Sigmoid colon (tissue), 7 donors: ENCODE data around the gene SLC5A5. TPM values are rescaled to one million over a fixed set of nuclear protein-coding genes. Genes with fewer than 3 reads are reported as not detected.

ENCODE experiments used
- DNase-seq: peaks from one replicate; pipeline ENCODE4 v3.0.0-alpha.2; 2019
- H3K27ac ChIP-seq, 4 donors: fragments of 200-600 bp; sonication (generic); one replicate each; pipeline ENCODE4 v1.5.1; 2016 to 2019; ENCODE audit warnings: mild to moderate bottlenecking in 1 of 4
- H3K27me3 ChIP-seq, 3 donors: fragments of 200-600 bp; sonication (generic); one replicate each; pipeline ENCODE4 v1.5.1; 2019; ENCODE audit warnings: mild to moderate bottlenecking in 1 of 3
- H3K36me3 ChIP-seq, 4 donors: fragments of 200-600 bp; sonication (generic); one replicate each; pipeline ENCODE4 v1.5.1; 2016 to 2019
- H3K4me1 ChIP-seq, 4 donors: fragments of 200-600 bp; sonication (generic); one replicate each; pipeline ENCODE4 v1.5.1; 2017 to 2019
- H3K4me3 ChIP-seq, 4 donors: fragments of 200-600 bp; sonication (generic); one replicate each; pipeline ENCODE4 v1.5.1; 2017 to 2019; ENCODE audit warnings: mild to moderate bottlenecking in 2 of 4, moderate library complexity in 1 of 4
- H3K9me3 ChIP-seq, 4 donors: fragments of 200-600 bp in 3 of 4; sonication (generic) in 3 of 4; one replicate each; pipeline versions ENCODE4 v1.5.1 to v1.6.1; 2013 to 2019
- EP300 ChIP-seq, 4 donors: sonication (generic); formaldehyde crosslinking; IDR thresholded peaks; one replicate each; pipeline ENCODE4 v1.6.1; 2017; ENCODE audit warnings: antibody characterized with exemption in 4 of 4
- POLR2A ChIP-seq, 2 donors: fragments of 450-650 bp; IDR thresholded peaks; one replicate each; pipeline ENCODE4 v1.6.1; 2016; ENCODE audit warnings: antibody characterized with exemption in 2 of 2, mild to moderate bottlenecking in 2 of 2, moderate library complexity in 2 of 2
- POLR2AphosphoS5 ChIP-seq, 4 donors: sonication (generic); formaldehyde crosslinking; IDR thresholded peaks; one replicate each; pipeline ENCODE4 v1.6.1; 2017; ENCODE audit warnings: antibody characterized with exemption in 4 of 4
- WGBS, 2 donors: extraction: QIAGEN DNeasy Blood & Tissue Kit; methylation state at CpG; one replicate each; pipeline ENCODE4 v1.1.7; 2013; 5-methylcytosine and 5-hydroxymethylcytosine counted together
- intact Hi-C: fragments of 100-400 bp; cut with DNase I; formaldehyde crosslinking; loops from one replicate; pipeline ENCODE4 v1.15.1; 2023
- polyA plus RNA-seq, 3 donors: library from polyadenylated mRNA; stranded (reverse); fragments of 200-250 nt; gene quantifications; one replicate each; pipeline ENCODE4 v1.2.3, GENCODE V29; 2013
- total RNA-seq, 4 donors: library from RNA; depleted of rRNA; stranded (reverse); fragments of >200 nt; gene quantifications; one replicate each; pipeline ENCODE4 v1.1.0, GENCODE V29; 2016
- TF ChIP-seq, protein P1 (sequence below), 4 experiments: fragments of 450-650 bp in 3 of 4; fragments of 200-600 bp in 1 of 4; IDR thresholded peaks; one replicate each; pipeline ENCODE4 v1.5.1; 2016 to 2019; ENCODE audit warnings: antibody characterized with exemption in 4 of 4, mild to moderate bottlenecking in 3 of 4, moderate library complexity in 2 of 4
- donor health status: healthy with polysubstance abuse.
- donor health status: Bipolar disorder and iron deficiency.
- donor health status: healthy.

SLC5A5 gene
- total and polyA plus RNA-seq, 7 donors = 0.13 to 0.60 TPM; not detected in 5

DNA sequence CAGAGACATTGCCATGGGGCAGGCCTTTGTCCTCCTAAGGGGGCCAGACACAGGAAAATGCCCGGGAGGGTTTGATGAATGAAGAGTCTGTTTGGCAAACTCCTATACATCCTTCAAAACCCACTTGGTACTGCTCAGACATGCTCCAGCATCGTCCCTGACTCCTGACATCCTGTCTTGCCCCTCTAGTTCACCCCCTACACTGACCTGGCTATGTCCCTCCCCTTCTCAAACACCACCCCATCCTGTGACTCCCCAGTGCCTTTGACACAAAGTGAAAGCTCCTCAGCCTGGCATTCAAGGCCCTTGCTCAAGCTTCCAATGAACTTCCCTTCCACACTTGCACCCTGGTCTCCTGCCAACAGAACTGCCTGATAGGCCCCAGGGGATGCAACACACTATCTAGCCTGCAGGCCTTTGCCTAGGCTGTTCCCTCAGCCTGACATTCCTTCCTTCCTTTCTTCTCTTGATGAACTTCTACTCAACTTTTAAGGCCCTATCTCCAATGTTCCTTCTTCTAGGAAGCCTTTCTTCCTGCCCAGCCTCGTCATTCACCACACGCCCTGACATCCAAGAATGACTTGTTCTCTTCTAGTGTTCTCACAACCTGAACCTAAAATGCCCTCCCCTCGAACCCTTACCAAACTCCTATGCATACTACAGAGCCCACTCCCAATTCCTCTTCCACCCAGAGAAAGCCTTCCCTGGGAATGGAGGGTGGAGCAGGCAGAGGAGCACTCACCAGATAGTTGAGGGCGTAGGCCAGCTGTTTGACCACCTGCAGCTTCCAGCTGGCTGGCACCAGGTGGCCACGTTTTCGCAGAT, 36.4 kb upstream of the SLC5A5 start:
- TF ChIP-seq, protein P1, sequence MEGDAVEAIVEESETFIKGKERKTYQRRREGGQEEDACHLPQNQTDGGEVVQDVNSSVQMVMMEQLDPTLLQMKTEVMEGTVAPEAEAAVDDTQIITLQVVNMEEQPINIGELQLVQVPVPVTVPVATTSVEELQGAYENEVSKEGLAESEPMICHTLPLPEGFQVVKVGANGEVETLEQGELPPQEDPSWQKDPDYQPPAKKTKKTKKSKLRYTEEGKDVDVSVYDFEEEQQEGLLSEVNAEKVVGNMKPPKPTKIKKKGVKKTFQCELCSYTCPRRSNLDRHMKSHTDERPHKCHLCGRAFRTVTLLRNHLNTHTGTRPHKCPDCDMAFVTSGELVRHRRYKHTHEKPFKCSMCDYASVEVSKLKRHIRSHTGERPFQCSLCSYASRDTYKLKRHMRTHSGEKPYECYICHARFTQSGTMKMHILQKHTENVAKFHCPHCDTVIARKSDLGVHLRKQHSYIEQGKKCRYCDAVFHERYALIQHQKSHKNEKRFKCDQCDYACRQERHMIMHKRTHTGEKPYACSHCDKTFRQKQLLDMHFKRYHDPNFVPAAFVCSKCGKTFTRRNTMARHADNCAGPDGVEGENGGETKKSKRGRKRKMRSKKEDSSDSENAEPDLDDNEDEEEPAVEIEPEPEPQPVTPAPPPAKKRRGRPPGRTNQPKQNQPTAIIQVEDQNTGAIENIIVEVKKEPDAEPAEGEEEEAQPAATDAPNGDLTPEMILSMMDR (IDR thresholded peaks at IDR 0.05) = no peak
- no peak for TF ChIP-seq POLR2A (IDR thresholded peaks at IDR 0.05)
- TF ChIP-seq POLR2AphosphoS5 (IDR thresholded peaks at IDR 0.05) = no peak
- TF ChIP-seq EP300 (IDR thresholded peaks at IDR 0.05) = no peak
- intact Hi-C loops = no loop called here
- peaks cover 4 to 42% (median 32%) of the 10 kb centered on the region in 3 donors for H3K27me3 ChIP-seq
- H3K27ac ChIP-seq = no peak overlapping the region
- H3K4me1 ChIP-seq = peaks cover 0 to 12% (median 8%) of the 10 kb centered on the region in 4 donors
- no peaks in the 10 kb centered on the region for H3K9me3 ChIP-seq
- WGBS, 2 donors = 48 to 77% methylated on average over 8 of the region's 8 CpGs
- H3K36me3 ChIP-seq = no peaks in the 10 kb centered on the region
- DNase-seq = no peak
- H3K4me3 ChIP-seq = no peak overlapping the region

DNA sequence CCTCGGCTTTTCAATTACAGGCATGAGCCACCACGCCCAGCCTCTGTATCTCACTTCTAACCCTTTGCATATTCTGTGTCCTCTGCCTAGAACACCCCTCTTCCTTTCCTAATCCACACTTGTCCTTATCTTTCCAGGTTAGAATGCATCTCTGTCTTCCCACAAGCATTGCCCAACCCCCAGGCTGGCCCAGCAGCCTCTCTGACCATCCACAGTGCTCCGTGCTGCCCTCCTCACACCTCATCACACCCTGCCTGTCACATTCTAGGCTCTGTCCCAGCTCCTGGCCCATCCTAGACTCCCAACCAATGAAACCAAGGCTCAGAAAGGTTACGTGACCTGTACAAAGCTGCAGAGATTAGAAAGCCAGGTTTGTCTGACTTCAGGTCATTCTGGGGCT, 35.2 kb upstream of the SLC5A5 start:
- H3K9me3 ChIP-seq = no peaks in the 10 kb centered on the region
- no peak overlapping the region for H3K27ac ChIP-seq
- no peak for TF ChIP-seq POLR2AphosphoS5 (IDR thresholded peaks at IDR 0.05)
- TF ChIP-seq EP300 (IDR thresholded peaks at IDR 0.05) = no peak
- no peak for TF ChIP-seq POLR2A (IDR thresholded peaks at IDR 0.05)
- TF ChIP-seq, protein P1 (IDR thresholded peaks at IDR 0.05) = no peak
- H3K4me3 ChIP-seq = no peak overlapping the region
- H3K4me1 ChIP-seq = peaks cover 0 to 6% (median 3%) of the 10 kb centered on the region in 4 donors
- peaks cover 8 to 42% (median 34%) of the 10 kb centered on the region in 3 donors for H3K27me3 ChIP-seq
- no peaks in the 10 kb centered on the region for H3K36me3 ChIP-seq
- intact Hi-C loops = no loop called here
- DNase-seq = no peak
- 36 to 76% methylated on average over 4 of the region's 4 CpGs for WGBS, 2 donors

DNA sequence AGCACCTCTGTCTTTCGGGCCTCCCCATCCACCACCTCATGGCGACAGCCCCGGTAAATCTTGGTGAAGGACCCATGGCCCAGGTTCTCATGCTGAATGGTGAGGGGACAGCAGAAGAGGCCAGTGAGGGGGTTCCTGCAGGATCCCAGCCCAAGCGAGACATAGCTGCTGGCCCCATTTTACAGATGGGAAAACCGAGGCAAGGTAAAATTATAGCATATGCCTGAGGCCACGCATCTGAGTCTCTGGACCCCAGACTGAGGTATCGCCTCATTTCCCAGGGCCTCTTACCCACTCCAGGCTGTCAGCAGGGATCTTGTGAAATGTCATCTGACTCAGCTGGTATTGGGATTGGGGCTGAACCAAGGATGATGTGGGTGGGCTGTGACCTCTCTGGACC, 33.8 kb upstream of the SLC5A5 start:
- TF ChIP-seq POLR2AphosphoS5 (IDR thresholded peaks at IDR 0.05) (no peak), EP300 (IDR thresholded peaks at IDR 0.05) (no peak), POLR2A (IDR thresholded peaks at IDR 0.05) (no peak)
- TF ChIP-seq, protein P1 (IDR thresholded peaks at IDR 0.05) = no peak
- H3K4me1 ChIP-seq = peaks cover 0 to 18% (median 12%) of the 10 kb centered on the region in 4 donors
- WGBS, 2 donors = 92 to 96% methylated on average over 7 of the region's 7 CpGs
- intact Hi-C loops = no loop called here
- no peak overlapping the region for H3K4me3 ChIP-seq
- H3K27me3 ChIP-seq = peaks cover 5 to 42% (median 34%) of the 10 kb centered on the region in 3 donors
- H3K36me3 ChIP-seq = no peaks in the 10 kb centered on the region
- no peak overlapping the region for H3K27ac ChIP-seq
- H3K9me3 ChIP-seq = no peaks in the 10 kb centered on the region
- no peak for DNase-seq

DNA sequence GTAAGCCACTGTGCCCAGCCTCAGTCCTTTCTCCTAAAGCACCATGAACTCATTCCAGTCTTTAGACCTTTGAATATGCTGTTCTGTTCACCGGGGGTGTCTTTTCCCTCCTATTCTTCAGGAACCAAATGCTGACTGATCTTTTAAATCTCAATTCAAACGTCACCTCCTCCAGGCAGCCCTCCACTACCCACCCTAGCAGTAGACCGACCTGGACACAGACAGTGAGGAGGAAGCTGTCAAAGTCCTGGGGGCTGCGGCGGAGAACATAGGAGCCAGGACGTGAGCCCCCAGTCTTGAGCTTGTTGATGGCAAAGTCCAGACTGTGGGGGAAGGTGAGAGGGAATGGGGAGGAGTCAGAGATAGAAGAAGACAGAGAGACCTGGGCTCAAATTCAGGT, 31.7 kb upstream of the SLC5A5 start:
- Histone ChIP-seq H3K4me1 (peaks cover 0 to 18% (median 12%) of the 10 kb centered on the region in 4 donors), H3K4me3 (no peak overlapping the region), H3K9me3 (no peaks in the 10 kb centered on the region), H3K36me3 (no peaks in the 10 kb centered on the region), H3K27ac (no peak overlapping the region), H3K27me3 (peaks cover 5 to 49% (median 46%) of the 10 kb centered on the region in 3 donors)
- WGBS, 2 donors = 66 to 88% methylated on average over 6 of the region's 6 CpGs
- intact Hi-C loops = no loop called here
- no peak for TF ChIP-seq POLR2A (IDR thresholded peaks at IDR 0.05)
- TF ChIP-seq POLR2AphosphoS5 (IDR thresholded peaks at IDR 0.05) = no peak
- TF ChIP-seq, protein P1 (IDR thresholded peaks at IDR 0.05) = no peak
- no peak for TF ChIP-seq EP300 (IDR thresholded peaks at IDR 0.05)
- DNase-seq = no peak
